ENCODE data around the gene GRIK5.

GRIK5 gene

DNA sequence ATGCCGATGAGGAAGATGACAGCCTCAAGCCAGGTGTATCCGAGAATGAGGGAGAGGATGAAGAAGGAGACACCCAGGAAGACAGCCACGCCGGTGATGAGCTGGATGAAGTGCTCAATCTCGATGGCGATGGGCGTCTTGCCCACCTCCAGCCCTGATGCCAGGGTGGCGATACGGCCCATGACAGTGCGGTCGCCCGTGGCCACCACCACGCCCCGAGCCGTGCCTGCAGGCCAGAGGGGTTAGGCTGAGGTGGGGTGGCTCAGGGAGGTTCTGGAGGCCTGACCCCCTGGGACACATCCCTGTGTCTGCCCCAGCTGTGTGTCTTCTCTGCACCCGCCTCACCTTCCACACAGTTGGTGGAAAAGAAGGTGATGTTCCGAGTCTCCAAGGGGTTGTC, 85.0 kb downstream of the GRIK5 start:
- no peak for FAIRE-seq
- DNase-seq (ENCODE audit: insufficient read length, low spot score) = no peak

DNA sequence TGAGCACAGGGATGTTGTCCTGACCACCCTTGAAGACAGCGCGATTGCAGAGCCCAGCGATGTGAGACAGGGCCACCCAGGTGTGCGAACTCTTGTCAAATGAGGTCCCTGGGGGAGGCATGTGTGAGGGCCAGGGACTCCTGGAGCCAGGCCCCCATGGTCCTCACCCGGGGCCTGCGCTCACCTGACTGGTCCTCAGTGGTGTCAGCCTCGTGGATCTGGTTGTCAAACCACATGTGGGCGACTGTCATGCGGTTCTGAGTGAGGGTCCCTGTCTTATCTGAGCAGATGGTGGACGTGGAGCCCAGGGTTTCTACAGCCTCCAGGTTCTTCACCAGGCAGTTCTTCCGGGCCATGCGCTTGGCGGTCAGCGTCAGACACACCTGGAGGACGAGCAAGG, 88.3 kb downstream of the GRIK5 start:
- DNase-seq (ENCODE audit: insufficient read length, low spot score) (no peak), FAIRE-seq (no peak)
- TF ChIP-seq, protein P1, sequence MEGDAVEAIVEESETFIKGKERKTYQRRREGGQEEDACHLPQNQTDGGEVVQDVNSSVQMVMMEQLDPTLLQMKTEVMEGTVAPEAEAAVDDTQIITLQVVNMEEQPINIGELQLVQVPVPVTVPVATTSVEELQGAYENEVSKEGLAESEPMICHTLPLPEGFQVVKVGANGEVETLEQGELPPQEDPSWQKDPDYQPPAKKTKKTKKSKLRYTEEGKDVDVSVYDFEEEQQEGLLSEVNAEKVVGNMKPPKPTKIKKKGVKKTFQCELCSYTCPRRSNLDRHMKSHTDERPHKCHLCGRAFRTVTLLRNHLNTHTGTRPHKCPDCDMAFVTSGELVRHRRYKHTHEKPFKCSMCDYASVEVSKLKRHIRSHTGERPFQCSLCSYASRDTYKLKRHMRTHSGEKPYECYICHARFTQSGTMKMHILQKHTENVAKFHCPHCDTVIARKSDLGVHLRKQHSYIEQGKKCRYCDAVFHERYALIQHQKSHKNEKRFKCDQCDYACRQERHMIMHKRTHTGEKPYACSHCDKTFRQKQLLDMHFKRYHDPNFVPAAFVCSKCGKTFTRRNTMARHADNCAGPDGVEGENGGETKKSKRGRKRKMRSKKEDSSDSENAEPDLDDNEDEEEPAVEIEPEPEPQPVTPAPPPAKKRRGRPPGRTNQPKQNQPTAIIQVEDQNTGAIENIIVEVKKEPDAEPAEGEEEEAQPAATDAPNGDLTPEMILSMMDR (IDR thresholded peaks at IDR 0.05; ENCODE audit: insufficient read depth, missing control alignments) = no peak

More for the DNA sequence above, 85.0 kb downstream of the GRIK5 start:
- TF ChIP-seq, protein P1 (IDR thresholded peaks at IDR 0.05; ENCODE audit: insufficient read depth, missing control alignments) = no peak

DNA sequence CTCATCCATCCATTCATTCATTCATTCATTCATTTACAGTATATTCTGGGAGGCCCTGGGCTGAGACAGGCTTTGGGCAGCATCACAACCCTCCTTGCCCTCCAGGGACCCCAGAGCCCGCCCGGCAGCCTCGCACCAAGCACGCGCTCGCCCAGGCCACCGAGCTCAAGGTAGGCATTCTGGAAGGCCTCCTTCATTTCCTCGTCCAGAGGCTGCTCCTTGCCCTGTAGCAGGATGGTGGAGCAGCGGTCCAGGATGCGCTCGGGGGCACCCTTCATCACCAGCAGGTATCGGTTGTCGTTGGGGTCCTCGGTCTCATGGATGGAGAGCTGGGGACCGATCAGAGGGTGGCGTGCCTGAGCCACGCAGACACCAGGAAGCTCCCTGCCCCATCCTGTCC, 91.5 kb downstream of the GRIK5 start:
- TF ChIP-seq, protein P1 (IDR thresholded peaks at IDR 0.05; ENCODE audit: insufficient read depth, missing control alignments) = no peak
- no peak for DNase-seq (ENCODE audit: insufficient read length, low spot score)
- no peak for FAIRE-seq

DNA sequence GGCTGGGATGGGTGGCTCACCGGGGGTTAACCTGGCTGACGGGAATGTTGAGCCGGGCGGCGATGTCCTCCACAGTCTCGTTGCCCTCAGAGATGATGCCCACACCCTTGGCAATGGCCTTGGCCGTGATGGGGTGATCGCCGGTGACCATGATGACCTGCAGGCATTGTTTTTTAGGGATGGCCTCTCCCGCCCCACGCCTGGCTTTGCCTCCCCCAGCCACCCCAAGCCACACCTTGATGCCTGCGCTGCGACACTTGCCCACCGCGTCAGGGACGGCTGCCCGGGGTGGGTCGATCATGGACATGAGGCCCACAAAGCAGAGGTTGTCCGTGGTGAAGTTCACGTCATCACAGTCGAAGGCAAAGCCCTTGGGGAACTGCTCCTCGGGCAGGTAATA, 92.1 kb downstream of the GRIK5 start:
- TF ChIP-seq, protein P1 (IDR thresholded peaks at IDR 0.05; ENCODE audit: insufficient read depth, missing control alignments) = no peak
- FAIRE-seq (no peak), DNase-seq (ENCODE audit: insufficient read length, low spot score) (no peak)

DNA sequence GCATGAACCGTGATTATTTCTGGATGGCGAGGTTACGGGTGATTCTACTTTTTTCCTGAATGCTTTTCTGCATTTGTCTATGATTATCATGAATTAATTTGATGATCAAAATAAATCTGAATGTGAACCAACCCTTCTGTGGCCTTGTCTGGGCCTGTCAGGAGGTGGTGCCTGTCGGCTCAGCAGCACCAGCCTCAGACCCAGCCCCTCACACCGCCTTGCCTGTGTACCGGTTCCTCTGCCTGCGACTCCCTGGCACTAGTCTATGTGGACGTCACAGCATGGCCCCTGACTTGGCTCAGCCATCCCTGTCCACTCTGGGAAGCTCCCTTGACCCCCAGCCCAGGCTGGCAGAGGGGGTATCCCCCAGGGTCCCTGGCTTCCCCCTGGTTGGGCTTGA, 95.4 kb downstream of the GRIK5 start:
- DNase-seq (ENCODE audit: insufficient read length, low spot score) (no peak), FAIRE-seq (no peak)
- TF ChIP-seq, protein P1 (IDR thresholded peaks at IDR 0.05; ENCODE audit: insufficient read depth, missing control alignments) = no peak

DNA sequence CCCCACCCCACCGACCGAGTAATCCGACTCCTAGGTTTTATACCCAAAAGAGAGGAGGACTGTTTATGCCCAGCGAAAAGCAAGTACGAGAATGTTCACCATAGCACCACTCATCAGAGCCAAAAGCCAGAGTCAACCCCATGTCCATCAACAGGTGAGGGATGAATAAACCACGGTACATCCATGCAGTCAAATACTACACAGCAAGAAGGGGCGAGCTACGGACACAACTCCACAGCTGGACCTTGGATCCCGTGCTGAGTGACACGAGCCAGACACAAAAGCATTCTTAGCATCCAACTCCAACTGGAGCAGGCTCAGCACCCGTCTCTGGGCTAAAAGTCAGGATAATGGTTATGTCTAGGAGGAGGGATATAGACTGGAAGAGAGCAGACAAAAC, 98.6 kb downstream of the GRIK5 start:
- no peak for FAIRE-seq
- DNase-seq (ENCODE audit: insufficient read length, low spot score) = no peak
- TF ChIP-seq, protein P1 (IDR thresholded peaks at IDR 0.05; ENCODE audit: insufficient read depth, missing control alignments) = no peak

DNA sequence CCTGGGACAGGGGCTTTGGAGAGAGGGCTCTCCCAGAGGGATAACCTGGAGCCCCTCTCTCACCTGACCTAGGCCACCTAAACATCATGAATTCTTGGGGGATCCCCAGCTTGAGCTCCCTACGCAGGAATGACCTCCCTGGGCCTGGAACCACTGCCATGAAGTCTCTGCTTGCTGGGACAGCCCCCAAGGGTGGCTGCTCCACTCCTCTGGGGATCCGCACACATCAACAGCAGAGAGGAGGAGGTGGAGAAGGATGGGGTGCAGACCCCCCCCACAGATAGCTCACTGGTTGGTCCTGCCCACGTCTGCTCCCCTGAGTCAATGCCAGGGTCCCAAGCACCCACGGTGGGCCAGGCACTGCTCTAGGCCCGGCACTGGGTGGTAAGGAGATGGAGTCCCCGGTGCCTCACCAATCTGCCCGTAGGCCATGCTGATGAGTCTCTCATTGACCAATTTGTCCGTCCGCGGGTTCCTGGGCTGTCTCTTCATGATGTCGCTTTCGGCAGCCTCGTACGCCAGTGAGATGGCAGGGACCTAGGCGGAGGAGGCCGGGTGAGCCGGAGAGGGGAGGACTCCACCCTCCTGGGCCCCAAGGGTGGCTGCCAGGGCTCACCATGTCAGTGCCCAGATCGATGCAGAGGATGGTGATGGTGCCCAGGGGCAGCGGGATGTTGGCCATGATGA, 100.1 kb downstream of the GRIK5 start:
- DNase-seq (ENCODE audit: insufficient read length, low spot score) (no peak), FAIRE-seq (no peak)
- TF ChIP-seq, protein P1 (IDR thresholded peaks at IDR 0.05; ENCODE audit: insufficient read depth, missing control alignments) = no peak
